Left cardiac atrium (tissue), 4 donors: Measurements from ENCODE around the gene IFT172. TPM values are rescaled to one million over a fixed set of nuclear protein-coding genes. Genes with fewer than 3 reads are reported as not detected.

Experiments used
- ATAC-seq, 2 donors: fragments of 200-7000 bp; cut with Tn5 transposase; one replicate each; pipeline ENCODE4 v1.9.1; 2020; ENCODE audit warnings: mild to moderate bottlenecking in 2 of 2, moderate library complexity in 2 of 2
- DNase-seq: peaks from one replicate; pipeline ENCODE4 v3.0.0-alpha.2; 2020
- intact Hi-C, 2 donors: fragments of 100-400 bp; cut with DNase I; formaldehyde crosslinking; loops; one replicate each; pipeline versions ENCODE4 v1.14.1 to v1.15.1; 2022 to 2023
- total RNA-seq, 2 donors: library from RNA; stranded (reverse); fragmentation: NEBNext Ultra II Directional; extraction: Animal tissue kit (Norgen Biotek cat#: 25700); gene quantifications; one replicate each; pipeline ENCODE4 v1.2.1, GENCODE V29; 2021
- donor health status: DM: no; HTN: yes; CAD: no.
- donor health status: DM: no; HTN: yes; CAD: no; lungs with severe emphysema.
- donor health status: DM: yes; HTN: yes; CAD: no.
- donor health status: Dilated cardiomyopathy.

IFT172 gene
- total RNA-seq, 2 donors from 2014 or later = 19.0 to 20.5 TPM

DNA sequence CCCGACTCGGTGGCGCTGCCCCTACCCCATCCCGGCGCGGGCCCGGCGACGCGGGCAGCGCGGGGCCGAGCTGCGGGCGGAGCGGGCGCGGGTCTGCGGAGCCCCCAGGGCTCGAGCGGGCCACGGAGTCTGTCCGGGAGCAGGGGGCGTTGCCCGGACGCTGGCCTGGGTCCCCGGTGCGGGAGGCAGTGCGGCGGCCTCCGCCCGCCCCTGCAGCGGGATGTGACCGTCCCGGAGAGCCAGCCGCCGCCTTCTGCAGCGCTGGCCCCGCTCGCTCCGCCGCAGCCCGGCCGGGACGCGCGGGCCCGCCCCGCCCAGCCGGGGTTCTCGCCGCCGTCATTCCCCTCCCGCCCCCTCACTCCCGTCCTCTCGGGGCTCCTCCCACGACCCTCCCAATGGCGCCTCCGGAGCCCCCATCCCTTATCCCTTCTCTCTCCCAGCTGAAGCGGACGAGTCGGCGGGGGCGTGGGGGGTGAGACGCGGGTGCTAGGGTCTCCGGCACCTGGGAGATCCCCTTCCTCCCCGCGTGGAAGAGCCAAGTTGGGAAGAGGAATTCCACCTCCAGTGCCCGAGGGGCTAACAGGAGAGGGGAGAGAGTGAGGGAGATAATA, 5.5 kb upstream of the IFT172 start, which contains the start of gene FNDC4:
Gene FNDC4 (minus strand): TSS at position 257 of the 611 bp plus-strand sequence. CDS start 521 bp downstream, outside the sequence.
- peak; percentile 67 to 72 for ATAC-seq
- intact Hi-C loops = loop anchor here in 1 of 2 donors (10.0 kb wide), 1 partner anchor 90 kb away; the partner anchor contains the start of gene ZNF512
- peak; percentile 54 for DNase-seq

DNA sequence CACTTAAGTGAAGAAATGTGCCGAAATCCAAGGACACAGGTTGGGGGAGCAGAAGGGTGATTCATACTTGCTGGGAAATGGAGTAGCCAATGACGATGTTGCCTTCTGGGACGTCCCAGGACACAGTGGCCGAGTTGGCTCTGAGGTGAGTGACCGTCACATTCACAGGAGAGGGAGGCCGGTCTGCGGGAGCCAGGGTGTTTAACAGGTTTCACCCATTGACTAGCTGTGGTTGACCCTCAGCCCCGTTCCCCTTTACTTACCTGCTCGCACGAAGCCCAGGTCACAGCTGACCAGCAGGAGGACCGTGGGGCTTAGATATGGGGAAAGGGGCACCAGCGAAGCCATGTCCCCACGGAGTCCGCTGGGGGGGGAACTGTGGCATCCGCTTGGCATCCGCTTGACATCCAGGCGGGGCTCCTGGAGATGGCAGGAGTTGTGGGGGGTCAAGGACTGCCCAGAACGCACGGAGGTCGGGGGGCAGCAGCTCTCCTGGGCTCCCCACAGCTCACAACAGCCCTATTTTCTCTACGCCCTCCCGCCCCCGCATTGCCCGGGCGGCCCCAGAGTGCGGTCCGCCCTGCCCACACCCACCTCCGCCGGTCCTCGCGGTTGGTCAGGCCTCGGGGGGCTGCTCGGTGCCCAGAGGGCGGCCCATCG, 4.9 kb upstream of the IFT172 start:
- DNase-seq (peak; percentile 66), ATAC-seq (peak; percentile 16 to 45)
- intact Hi-C loops = loop anchor here in 1 of 2 donors (10.0 kb wide), 1 partner anchor 90 kb away; the partner anchor contains the start of gene ZNF512

DNA sequence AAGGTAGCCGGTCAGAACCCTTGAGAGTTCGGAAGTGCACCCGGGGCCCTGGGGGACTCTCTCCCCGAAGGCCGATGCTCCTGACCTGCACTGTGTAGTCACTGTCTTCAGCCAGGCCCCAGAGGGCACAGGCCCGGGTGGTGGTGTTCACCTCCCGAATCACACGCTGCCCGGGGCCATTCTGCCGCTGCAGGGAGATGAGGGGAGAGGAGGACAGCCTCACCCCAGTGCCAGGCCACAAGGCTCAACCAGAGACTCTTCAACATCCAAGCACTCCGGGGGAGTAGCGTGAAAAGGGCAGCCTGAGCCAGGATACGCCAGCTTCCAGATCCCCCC, 4.4 kb upstream of the IFT172 start:
- ATAC-seq (no peak), DNase-seq (no peak)
- intact Hi-C loops = loop anchor here in 1 of 2 donors (10.0 kb wide), 1 partner anchor 91 kb away; the partner anchor contains the start of gene ZNF512

DNA sequence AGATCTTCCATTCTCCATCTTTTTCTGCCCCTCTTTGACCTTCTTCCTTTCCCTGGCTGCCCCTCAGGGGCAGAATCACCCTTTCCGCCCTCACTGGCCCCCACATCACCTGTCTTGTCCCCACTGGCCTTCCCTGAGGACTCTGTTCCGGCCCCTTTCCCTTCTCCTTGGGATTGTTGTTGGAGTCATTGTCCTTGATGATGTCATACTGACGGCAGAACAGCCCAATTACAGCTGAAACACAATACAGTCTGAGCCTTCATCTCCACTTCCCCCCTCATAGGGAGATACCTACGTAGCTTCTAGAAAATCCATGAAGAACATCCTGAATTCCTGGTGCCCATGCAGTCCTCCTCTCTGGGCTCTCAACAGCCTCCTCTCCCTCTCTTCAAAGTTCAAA, 3.0 kb upstream of the IFT172 start:
- ATAC-seq (no peak), DNase-seq (no peak)
- intact Hi-C loops = loop anchor here in 1 of 2 donors (10.0 kb wide), 1 partner anchor 92 kb away; the partner anchor contains the start of gene ZNF512

DNA sequence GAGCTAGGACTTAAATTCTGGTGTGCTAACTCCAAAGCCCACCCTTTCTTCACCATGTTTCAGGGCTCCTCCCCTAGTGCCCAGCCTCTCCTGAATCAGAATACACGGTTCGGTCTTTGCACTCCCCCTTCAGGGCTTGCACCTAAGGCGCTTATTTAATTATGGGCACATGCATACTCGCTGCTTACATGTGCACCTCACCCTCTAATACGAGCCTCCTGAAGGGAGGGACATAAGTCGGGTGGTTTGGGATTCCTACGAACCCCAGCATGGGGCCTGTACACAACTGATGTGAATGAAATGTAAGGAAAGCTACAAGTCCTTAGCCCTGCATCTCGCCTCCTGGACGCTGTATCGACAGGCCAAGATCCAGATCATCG, 435 bp downstream of the IFT172 start:
- ATAC-seq = peak; percentile 4 to 25
- no peak for DNase-seq
- intact Hi-C loops = no loop called here

DNA sequence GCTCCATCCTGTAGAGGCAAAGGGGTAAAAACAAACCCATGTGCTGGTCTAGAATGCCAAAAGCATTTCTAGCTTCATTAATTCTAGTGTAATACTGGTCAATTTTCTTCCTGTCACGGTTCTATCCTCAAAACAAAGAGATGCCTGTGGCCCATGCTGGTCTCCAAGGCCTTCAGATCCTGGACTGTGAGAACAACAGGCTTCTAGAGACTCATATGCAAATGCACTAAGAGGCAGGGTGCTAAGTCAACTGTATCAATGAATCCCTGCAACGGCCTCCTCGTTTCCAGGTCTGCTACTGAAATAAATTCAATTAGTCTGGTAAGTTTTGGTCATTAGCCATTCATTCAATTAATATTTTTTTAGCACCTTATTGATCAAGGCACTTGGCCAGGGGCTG, 4.0 kb downstream of the IFT172 start:
- ATAC-seq (no peak), DNase-seq (no peak)
- intact Hi-C loops = no loop called here

DNA sequence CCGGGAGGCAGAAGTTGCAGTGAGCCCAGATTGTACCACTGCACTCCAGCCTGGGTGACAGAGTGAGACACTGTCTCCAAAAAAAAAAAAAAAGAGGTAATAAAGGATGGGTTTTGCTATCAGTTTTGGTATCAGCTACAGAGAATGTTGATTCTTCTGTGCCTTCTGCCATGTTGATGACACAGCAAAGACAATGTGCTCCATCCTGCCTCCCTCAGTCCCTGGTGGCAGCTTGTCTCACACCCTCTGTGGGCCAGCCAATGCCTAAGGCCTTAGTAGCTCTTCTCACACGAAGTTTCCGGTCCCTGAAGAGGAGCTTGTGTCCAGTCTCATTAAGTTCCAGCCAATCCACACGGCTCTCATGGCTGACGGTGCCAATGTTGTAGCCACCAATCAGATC, 17.6 kb downstream of the IFT172 start:
- DNase-seq = no peak
- intact Hi-C loops = no loop called here
- no peak for ATAC-seq

DNA sequence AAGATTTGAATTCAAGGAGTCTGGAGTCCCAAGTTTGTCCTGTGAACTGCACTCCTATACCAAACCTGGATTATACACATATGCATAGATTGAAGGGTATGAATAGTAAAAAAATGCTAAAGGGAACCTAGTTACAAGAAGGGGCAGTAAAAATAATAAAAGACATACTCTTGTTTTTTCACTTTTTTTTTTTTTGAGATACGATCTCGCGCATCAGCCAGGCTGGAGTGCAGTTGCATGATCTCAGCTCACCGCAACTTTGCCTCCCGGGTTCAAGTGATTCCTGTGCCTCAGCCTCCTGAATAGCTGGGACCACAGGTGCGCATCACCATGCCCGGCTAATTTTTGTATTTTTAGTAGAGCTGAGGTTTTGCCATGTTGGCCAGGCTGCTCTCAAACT, 25.1 kb downstream of the IFT172 start:
- ATAC-seq = no peak
- intact Hi-C loops = no loop called here

DNA sequence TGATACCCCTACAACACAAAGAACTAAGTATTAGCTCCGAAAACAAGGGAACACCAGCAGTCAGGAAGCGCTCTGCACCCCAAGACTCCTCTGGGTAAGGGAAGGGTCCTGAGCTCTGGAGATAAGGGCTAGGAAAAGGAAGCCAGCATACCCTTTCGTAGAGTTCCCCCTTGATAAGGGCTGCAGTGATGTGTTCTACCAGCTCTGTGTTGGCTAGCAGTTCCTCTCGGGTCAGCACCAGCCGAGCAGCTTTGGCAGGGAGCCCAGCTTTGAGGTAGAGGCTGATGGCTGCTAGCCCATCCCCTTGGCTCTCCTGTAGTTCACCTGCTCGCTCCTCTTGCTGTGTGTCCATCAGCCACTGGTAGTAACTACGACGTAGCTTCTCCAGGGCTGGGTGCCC, 28.4 kb downstream of the IFT172 start:
- no peak for DNase-seq
- intact Hi-C loops = no loop called here
- no peak for ATAC-seq

More for the DNA sequence above, 25.1 kb downstream of the IFT172 start:
- no peak for DNase-seq

DNA sequence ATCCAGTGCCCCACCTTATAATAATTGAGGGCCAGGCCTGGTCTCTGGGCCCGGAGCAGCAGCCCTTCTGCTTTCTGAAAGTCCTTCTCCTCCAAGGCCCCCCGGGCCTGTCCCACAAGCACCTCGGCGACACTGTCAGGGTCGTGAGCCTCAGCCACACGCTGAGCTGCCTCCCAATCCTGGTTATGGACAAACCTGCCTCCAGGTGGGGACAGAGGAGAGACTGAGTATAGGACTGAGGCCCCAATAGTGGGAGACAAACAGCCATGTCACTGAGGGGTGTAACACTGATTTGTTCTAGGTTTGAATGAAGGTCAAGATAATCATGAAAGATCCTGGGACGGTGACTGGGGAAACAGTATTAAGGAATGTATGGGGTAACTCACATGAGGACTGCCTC, 35.6 kb downstream of the IFT172 start:
- DNase-seq (no peak), ATAC-seq (no peak)
- intact Hi-C loops = no loop called here

DNA sequence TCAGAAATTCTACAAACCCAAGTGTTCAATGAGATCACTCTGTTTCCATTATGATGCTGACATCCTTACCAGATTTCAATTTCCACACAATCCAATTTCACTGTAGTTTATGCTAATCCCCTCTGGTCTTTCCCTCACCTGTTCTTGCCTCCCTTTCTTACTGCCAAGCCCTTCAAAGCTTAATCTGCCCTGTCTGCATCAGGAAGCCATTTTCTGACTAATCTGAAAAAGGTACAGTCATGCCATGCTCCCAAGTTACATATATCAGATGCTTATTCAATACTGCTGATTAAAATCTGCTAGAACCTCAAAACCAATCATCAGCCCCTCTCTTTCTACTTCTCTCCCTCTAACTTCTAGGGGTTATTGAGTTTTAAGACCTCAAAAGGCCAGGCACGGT, 38.4 kb downstream of the IFT172 start:
- no peak for ATAC-seq
- intact Hi-C loops = no loop called here
- no peak for DNase-seq

DNA sequence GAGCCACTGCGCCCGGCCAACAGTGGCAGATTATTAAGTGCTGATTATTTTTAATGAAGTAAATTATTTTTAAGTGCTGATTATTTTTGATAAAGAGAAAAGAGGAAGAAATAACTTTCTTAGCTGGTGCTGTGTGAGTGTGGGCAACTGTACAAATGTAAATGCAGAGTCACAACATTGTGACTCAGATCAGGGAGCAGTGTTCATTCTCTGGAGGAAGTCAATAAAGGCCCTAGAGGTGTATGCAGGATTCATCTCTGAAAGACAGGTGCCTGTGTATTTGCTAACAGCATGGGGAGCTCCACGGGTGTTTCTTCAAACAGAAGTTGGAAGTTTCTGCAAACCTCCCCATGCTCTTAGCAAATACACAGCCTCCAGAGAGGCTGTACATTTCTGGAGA, 41.2 kb downstream of the IFT172 start:
- intact Hi-C loops = no loop called here
- no peak for ATAC-seq
- no peak for DNase-seq

DNA sequence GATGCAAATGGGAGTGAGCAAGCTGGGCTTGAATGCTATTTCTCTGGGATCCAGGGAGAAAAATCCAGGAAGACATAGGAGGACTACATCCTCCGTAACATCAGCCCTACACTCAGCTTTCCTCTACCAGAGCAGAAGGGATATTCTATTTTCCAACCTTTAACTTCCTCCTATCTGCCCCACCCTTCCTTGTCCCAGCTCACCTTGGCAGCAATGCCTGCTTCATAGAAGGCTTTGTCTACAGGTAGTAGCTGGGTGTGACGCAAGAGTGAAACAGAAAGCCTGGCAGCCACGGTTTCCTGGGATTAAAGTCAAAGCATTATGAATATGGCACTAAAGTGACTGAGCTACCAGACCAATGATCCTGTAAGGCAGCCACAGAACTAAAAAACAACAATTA, 43.5 kb downstream of the IFT172 start:
- intact Hi-C loops = no loop called here
- DNase-seq (no peak), ATAC-seq (no peak)

DNA sequence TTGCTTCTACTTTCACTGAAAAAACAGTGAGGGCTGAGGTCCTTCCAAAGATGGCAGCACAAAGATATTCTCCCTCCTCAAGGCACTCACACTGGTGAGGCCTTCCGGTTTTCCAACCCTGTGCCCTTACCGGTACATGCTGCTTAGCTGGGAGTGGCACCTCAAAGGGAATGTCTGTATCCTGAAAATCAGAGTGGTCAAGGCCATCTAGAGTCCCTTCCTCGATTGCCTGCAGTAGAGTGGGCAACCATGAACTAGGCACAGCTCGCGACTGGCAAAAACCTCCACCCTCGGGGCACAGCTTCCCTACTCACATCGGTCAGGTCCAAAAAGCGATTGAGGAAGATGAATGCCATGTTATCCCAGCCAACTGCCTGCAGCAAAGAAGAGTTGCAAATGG, 43.9 kb downstream of the IFT172 start:
- ATAC-seq = no peak
- intact Hi-C loops = no loop called here

DNA sequence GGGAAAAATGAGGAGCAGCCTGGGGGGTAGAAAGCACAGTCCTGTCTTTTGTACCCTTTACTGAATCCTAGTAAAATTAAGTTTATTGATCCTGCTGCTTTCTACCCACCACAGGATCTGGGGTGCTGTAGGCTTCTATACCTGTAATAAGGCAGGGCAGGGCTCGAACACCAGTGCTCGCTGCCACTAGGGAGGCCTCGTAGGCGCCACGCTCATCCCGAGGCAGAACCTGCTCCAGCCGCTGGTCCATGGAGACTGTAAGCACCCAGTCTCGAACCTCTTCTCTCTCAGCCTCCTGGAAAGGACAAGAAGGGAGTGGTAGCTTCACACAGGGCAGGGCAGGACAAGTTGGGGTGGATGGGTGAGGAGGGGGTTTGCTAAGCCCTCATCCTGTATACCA, 44.4 kb downstream of the IFT172 start:
- DNase-seq (no peak), ATAC-seq (no peak)
- intact Hi-C loops = no loop called here

More for the DNA sequence above, 43.9 kb downstream of the IFT172 start:
- DNase-seq = no peak

DNA sequence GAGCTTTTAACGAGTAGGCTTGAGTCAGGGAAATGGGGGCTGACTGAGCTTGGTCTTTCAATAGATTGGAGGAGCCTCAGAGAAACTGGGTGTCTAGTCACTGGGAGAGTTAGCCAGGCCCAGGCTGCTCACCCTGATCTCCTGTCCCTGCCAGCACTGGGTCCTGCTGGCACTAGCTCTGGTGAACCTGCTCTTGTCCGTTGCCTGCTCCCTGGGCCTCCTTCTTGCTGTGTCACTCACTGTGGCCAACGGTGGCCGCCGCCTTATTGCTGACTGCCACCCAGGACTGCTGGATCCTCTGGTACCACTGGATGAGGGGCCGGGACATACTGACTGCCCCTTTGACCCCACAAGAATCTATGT, 46.6 kb downstream of the IFT172 start:
- intact Hi-C loops = no loop called here
- peak; percentile 9 to 10 for ATAC-seq
- DNase-seq = no peak

DNA sequence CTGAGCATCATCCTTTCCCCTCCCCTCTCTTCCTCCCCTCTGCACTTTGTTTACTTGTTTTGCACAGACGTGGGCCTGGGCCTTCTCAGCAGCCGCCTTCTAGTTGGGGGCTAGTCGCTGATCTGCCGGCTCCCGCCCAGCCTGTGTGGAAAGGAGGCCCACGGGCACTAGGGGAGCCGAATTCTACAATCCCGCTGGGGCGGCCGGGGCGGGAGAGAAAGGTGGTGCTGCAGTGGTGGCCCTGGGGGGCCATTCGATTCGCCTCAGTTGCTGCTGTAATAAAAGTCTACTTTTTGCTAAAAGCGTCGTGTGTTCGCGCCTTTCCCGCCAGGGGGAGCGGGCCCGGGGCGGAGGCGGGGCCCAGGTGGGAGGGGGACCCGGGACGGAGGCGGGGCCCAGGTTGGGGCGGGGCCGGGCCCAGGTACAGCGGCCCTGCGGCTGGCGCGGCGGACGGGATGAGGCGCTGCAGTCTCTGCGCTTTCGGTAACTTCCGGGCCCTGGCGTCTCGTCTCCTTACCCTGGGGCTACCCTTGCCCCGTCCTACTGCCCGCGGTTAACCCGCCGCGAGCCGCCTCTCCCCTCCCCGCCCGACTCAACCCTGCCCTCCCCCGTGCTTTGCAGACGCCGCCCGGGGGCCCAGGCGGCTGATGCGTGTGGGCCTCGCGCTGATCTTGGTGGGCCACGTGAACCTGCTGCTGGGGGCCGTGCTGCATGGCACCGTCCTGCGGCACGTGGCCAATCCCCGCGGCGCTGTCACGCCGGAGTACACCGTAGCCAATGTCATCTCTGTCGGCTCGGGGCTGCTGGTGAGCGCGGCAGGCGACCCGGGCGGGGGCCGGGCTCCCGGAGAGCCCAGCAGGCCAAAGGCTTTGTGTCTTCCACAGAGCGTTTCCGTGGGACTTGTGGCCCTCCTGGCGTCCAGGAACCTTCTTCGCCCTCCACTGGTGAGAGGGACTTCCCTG, 47.3 kb downstream of the IFT172 start, which contains the start of gene KRTCAP3:
Gene KRTCAP3 (plus strand): TSS at position 424 of the 962 bp plus-strand sequence. CDS start 32 bp downstream, at position 456.
- ATAC-seq = peak; percentile 74 to 83
- intact Hi-C loops = no loop called here
- DNase-seq = no peak

DNA sequence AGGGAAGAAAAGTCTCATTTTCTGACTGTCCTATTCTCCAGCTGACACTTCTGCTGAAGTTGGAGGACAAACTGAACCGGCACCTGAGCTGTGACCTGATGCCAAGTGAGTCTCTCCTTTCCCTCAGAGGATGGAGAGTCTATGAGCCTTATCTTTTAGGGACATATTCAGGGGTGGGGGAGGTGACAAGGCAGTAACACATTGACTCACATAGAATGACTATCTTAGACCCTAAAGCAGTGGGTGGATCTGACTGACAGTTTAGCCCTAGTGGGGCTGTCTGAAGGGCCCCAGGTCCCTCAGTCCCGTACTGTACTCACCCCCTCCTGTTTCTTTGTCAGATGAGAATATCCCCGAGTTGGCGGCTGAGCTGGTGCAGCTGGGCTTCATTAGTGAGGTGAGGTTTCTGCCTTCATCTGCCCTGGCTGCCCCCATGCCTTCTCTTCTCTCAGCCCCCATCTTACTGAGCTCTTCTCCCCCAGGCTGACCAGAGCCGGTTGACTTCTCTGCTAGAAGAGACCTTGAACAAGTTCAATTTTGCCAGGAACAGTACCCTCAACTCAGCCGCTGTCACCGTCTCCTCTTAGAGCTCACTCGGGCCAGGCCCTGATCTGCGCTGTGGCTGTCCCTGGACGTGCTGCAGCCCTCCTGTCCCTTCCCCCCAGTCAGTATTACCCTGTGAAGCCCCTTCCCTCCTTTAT, 48.2 kb downstream of the IFT172 start:
- intact Hi-C loops = no loop called here
- peak in 1 of 2 donors; percentile 5 for ATAC-seq
- DNase-seq = no peak

DNA sequence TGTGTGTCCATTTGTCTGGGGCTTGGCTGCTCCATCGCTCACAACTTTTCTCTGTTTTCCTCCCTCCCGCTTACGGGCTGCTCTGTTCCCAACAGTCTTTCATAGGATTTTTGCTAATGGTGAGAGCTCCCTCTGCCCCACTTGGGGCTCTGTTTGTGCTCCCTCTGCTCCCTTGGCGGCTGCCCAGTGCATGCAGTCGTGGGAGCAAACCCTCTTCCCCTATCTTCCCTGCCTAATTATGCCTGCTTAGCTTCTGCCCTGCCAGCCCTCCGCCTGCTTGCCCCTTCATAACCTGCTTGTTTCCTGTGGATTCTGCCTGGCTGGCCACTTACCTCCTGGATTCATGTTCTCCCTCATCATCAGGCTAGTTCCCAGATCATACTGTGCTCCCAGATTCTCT, 53.9 kb downstream of the IFT172 start:
- intact Hi-C loops = no loop called here
- DNase-seq (no peak), ATAC-seq (peak in 1 of 2 donors; percentile 73)
